K562 (cell line): ENCODE results near the gene COQ4. TPM values are rescaled to one million over a fixed set of nuclear protein-coding genes. Genes with fewer than 3 reads are reported as not detected.

Experiments used
- BRF1 ChIP-seq: IDR thresholded peaks from 3 replicates; pipeline ENCODE4 v1.6.1; 2011; ENCODE audit warnings: borderline replicate concordance, mild to moderate bottlenecking; ENCODE audit not compliant: insufficient read length; ENCODE audit errors: extremely low read depth
- E2F6 ChIP-seq, 2 experiments: IDR thresholded peaks; 2 replicates each; pipeline ENCODE4 v1.6.1; 2011; ENCODE audit warnings: borderline replicate concordance in 1 of 2, control low read depth in 1 of 2, low read depth in 1 of 2, low read length in 1 of 2, mild to moderate bottlenecking in 1 of 2, mixed read lengths in 1 of 2, moderate library complexity in 1 of 2; ENCODE audit not compliant: insufficient read depth in 1 of 2, insufficient read length in 1 of 2, poor library complexity in 1 of 2, severe bottlenecking in 1 of 2; ENCODE audit errors: extremely low read depth in 1 of 2
- ELF4 ChIP-seq: fragments of 450-650 bp; formaldehyde crosslinking; IDR thresholded peaks from 2 replicates; pipeline ENCODE4 v1.4.0; 2022; ENCODE audit warnings: missing genetic modification characterization
- HES1 ChIP-seq: fragments of 450-650 bp; IDR thresholded peaks from 2 replicates; pipeline ENCODE4 v1.6.1; 2016; ENCODE audit warnings: low read depth, mild to moderate bottlenecking, moderate library complexity
- HLTF ChIP-seq: fragments of 450-650 bp; IDR thresholded peaks from 2 replicates; pipeline ENCODE4 v1.6.1; 2016
- HMGN3 ChIP-seq: IDR thresholded peaks from 2 replicates; pipeline ENCODE4 v1.6.1; 2011; ENCODE audit warnings: borderline replicate concordance, low read depth, mild to moderate bottlenecking, mixed read lengths, low read length; ENCODE audit not compliant: insufficient read length; ENCODE audit errors: extremely low read depth
- HSF4 ChIP-seq: fragments of 250-450 bp; sonication (Bioruptor Pico); IDR thresholded peaks from 2 replicates; pipeline ENCODE4 v2.1.2; 2022; ENCODE audit warnings: mild to moderate bottlenecking, moderate library complexity, borderline replicate concordance
- IRF2 ChIP-seq: sonication (generic); formaldehyde crosslinking; IDR thresholded peaks from 2 replicates; pipeline ENCODE4 v1.8.1; 2022; ENCODE audit warnings: mild to moderate bottlenecking, missing genetic modification reagents
- MYNN ChIP-seq, 2 experiments: sonication (generic); formaldehyde crosslinking in 1 of 2; IDR thresholded peaks; 2 replicates each; pipeline versions ENCODE4 v1.5.0 to v1.6.1; 2016 to 2020; ENCODE audit warnings: antibody characterized with exemption in 1 of 2, missing genetic modification reagents in 1 of 2
- POU5F1 ChIP-seq: fragments of 150-350 bp; IDR thresholded peaks from 2 replicates; pipeline ENCODE4 v1.6.1; 2014; ENCODE audit warnings: borderline replicate concordance, low read length, low read depth, mild to moderate bottlenecking; ENCODE audit not compliant: partially characterized antibody
- PRPF4 ChIP-seq: fragments of 200-400 bp; formaldehyde crosslinking; IDR thresholded peaks from one replicate; pipeline ENCODE4 v1.6.1; 2017; ENCODE audit warnings: low read length, low read depth, mild to moderate bottlenecking; ENCODE audit not compliant: insufficient read depth, poor library complexity, severe bottlenecking
- RBM22 ChIP-seq: fragments of 200-400 bp; formaldehyde crosslinking; IDR thresholded peaks from 2 replicates; pipeline ENCODE4 v1.6.1; 2018; ENCODE audit warnings: low read length, low read depth; ENCODE audit not compliant: poor library complexity, severe bottlenecking
- RCOR1 ChIP-seq, 2 experiments: IDR thresholded peaks; 2 replicates each; pipeline ENCODE4 v1.6.1; 2012; ENCODE audit warnings: low read depth in 2 of 2, low read length in 2 of 2, borderline replicate concordance in 1 of 2, improper control_type of control experiment in 1 of 2
- SNIP1 ChIP-seq: fragments of 450-650 bp; IDR thresholded peaks from 2 replicates; pipeline ENCODE4 v1.7.1; 2017; ENCODE audit warnings: low read depth, mild to moderate bottlenecking
- TCF3 ChIP-seq: sonication (generic); formaldehyde crosslinking; IDR thresholded peaks from 2 replicates; pipeline ENCODE4 v1.4.0; 2020; ENCODE audit warnings: mild to moderate bottlenecking, missing genetic modification reagents
- ZNF76 ChIP-seq: fragments of 250-450 bp; sonication (Bioruptor Pico); IDR thresholded peaks from 2 replicates; pipeline ENCODE4 v1.4.0; 2020; ENCODE audit warnings: mild to moderate bottlenecking, moderate library complexity, borderline replicate concordance
- polyA plus RNA-seq, 8 experiments: library from polyadenylated mRNA; depleted of rRNA in 4 of 8; stranded (reverse) in 5 of 8; unstranded in 3 of 8; fragments of >200 nt; fragmentation: Nextera tagmentation in 2 of 8; fragmentation: Illumina TruSeq in 1 of 8; extraction: Ambion mirVana in 2 of 8; extraction: Trizol in 1 of 8; gene quantifications; 2 replicates each; pipeline versions ENCODE4 v1.2.1 to v1.2.3, GENCODE V29; 2011 to 2014; ENCODE audit warnings: inconsistent platforms in 1 of 8, missing spikeins in 1 of 8
- total RNA-seq, 7 experiments: library from RNA; depleted of rRNA in 6 of 7; stranded (reverse); fragments of >200 nt in 6 of 7; fragmentation: Illumina TruSeq in 2 of 7; extraction: Trizol in 2 of 7; gene quantifications; 2 replicates each; pipeline versions ENCODE4 v1.2.1 to v1.2.3, GENCODE V29; 2011 to 2021; ENCODE audit warnings: low replicate concordance in 1 of 7
- TF ChIP-seq, protein P1 (sequence below), 3 experiments: IDR thresholded peaks in 2 of 3; conservative IDR thresholded peaks in 1 of 3; 2 replicates each; pipeline ENCODE4 v1.5.1; 2011 to 2012; ENCODE audit warnings: low read length in 3 of 3, mild to moderate bottlenecking in 3 of 3, control low read depth in 2 of 3, improper control_type of control experiment in 1 of 3, inconsistent platforms in 1 of 3, low read depth in 1 of 3, mixed read lengths in 1 of 3, moderate library complexity in 1 of 3; ENCODE audit not compliant: insufficient read depth in 2 of 3
- TF ChIP-seq, protein P2 (sequence below): fragments of 250-450 bp; sonication (Bioruptor Pico); IDR thresholded peaks from 2 replicates; pipeline ENCODE4 v1.4.0; 2020; ENCODE audit warnings: mild to moderate bottlenecking, moderate library complexity

COQ4 gene
- total and polyA plus RNA-seq, 9 of the 15 experiments (the other 6 are each of a cell fraction or from before 2014, with no cell fraction given) = 9.1 to 135 (median 67.2) TPM

GRCh38 chr9:128275198-128276007, 47.2 kb upstream of the COQ4 start, which contains the start of gene GOLGA2 (continued):
- TF ChIP-seq ZNF76 = 0 out of 2 replicates have a peak, but pooled peaks have one; percentile 40
- peak in 1 of 2 experiments; percentile 30 for TF ChIP-seq E2F6 (IDR thresholded peaks at IDR 0.05; ENCODE audit: borderline replicate concordance in 1 of 2, extremely low read depth in 1 of 2, insufficient read depth in 1 of 2, insufficient read length in 1 of 2, low read depth in 1 of 2, low read length in 1 of 2, poor library complexity in 1 of 2, severe bottlenecking in 1 of 2)
- TF ChIP-seq MYNN (IDR thresholded peaks at IDR 0.05) = no peak
- no peak for TF ChIP-seq MYNN (CRISPR knock-in tag; IDR thresholded peaks at IDR 0.05)
- TF ChIP-seq POU5F1 = no peak
- TF ChIP-seq RBM22 = peak; percentile 16
- TF ChIP-seq ELF4 (CRISPR knock-in tag) = peak; percentile 70; the same call in 1 of the 2 replicates
- TF ChIP-seq RCOR1 (IDR thresholded peaks at IDR 0.05; ENCODE audit: borderline replicate concordance in 1 of 2, low read depth in 2 of 2, low read length in 2 of 2) = no peak; a peak in 1 of 4 replicates
- TF ChIP-seq HMGN3 = no peak
- TF ChIP-seq PRPF4 = no peak
- TF ChIP-seq HES1 = no peak
- TF ChIP-seq HSF4 = no peak
- no peak for TF ChIP-seq IRF2 (CRISPR knock-in tag)
- TF ChIP-seq, protein P1, sequence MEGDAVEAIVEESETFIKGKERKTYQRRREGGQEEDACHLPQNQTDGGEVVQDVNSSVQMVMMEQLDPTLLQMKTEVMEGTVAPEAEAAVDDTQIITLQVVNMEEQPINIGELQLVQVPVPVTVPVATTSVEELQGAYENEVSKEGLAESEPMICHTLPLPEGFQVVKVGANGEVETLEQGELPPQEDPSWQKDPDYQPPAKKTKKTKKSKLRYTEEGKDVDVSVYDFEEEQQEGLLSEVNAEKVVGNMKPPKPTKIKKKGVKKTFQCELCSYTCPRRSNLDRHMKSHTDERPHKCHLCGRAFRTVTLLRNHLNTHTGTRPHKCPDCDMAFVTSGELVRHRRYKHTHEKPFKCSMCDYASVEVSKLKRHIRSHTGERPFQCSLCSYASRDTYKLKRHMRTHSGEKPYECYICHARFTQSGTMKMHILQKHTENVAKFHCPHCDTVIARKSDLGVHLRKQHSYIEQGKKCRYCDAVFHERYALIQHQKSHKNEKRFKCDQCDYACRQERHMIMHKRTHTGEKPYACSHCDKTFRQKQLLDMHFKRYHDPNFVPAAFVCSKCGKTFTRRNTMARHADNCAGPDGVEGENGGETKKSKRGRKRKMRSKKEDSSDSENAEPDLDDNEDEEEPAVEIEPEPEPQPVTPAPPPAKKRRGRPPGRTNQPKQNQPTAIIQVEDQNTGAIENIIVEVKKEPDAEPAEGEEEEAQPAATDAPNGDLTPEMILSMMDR (IDR thresholded peaks at IDR 0.05 in 2 of 3, conservative IDR thresholded peaks at IDR 0.05 in 1 of 3; ENCODE audit: insufficient read depth in 2 of 3, low read depth in 1 of 3, low read length in 3 of 3) = no peak
- TF ChIP-seq, protein P2, sequence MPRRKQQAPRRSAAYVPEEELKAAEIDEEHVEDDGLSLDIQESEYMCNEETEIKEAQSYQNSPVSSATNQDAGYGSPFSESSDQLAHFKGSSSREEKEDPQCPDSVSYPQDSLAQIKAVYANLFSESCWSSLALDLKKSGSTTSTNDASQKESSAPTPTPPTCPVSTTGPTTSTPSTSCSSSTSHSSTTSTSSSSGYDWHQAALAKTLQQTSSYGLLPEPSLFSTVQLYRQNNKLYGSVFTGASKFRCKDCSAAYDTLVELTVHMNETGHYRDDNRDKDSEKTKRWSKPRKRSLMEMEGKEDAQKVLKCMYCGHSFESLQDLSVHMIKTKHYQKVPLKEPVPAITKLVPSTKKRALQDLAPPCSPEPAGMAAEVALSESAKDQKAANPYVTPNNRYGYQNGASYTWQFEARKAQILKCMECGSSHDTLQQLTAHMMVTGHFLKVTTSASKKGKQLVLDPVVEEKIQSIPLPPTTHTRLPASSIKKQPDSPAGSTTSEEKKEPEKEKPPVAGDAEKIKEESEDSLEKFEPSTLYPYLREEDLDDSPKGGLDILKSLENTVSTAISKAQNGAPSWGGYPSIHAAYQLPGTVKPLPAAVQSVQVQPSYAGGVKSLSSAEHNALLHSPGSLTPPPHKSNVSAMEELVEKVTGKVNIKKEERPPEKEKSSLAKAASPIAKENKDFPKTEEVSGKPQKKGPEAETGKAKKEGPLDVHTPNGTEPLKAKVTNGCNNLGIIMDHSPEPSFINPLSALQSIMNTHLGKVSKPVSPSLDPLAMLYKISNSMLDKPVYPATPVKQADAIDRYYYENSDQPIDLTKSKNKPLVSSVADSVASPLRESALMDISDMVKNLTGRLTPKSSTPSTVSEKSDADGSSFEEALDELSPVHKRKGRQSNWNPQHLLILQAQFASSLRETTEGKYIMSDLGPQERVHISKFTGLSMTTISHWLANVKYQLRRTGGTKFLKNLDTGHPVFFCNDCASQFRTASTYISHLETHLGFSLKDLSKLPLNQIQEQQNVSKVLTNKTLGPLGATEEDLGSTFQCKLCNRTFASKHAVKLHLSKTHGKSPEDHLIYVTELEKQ (CRISPR knock-in tag) = no peak
- no peak for TF ChIP-seq HLTF
- no peak for TF ChIP-seq TCF3
- TF ChIP-seq SNIP1 = no peak
- no peak for TF ChIP-seq BRF1
